K562 (cell line): ENCODE results near the gene SCFD2.

Source experiments
- CHD2 ChIP-seq: IDR thresholded peaks from 2 replicates; pipeline ENCODE4 v1.6.1; 2011; ENCODE audit warnings: low read depth, low read length
- GATA2 ChIP-seq: sonication (generic); formaldehyde crosslinking; IDR thresholded peaks from 2 replicates; pipeline ENCODE4 v1.4.0; 2020; ENCODE audit warnings: mild to moderate bottlenecking, missing genetic modification reagents
- POLR2A ChIP-seq: fragments of 450-650 bp; conservative IDR thresholded peaks from 2 replicates; pipeline ENCODE4 v1.6.1; 2016
- POLR2AphosphoS5 ChIP-seq: IDR thresholded peaks from 2 replicates; pipeline ENCODE4 v1.6.1; 2011; ENCODE audit warnings: mild to moderate bottlenecking, low read depth, low read length, moderate library complexity; ENCODE audit not compliant: control insufficient read depth, insufficient read depth
- RAD21 ChIP-seq, 2 experiments: fragments of 250-450 bp in 1 of 2; fragments of 450-650 bp in 1 of 2; sonication (Bioruptor Pico) in 1 of 2; formaldehyde crosslinking in 1 of 2; IDR thresholded peaks in 1 of 2; conservative IDR thresholded peaks in 1 of 2; 2 replicates each; pipeline versions ENCODE4 v1.4.0 to v1.8.0; 2020 to 2022; ENCODE audit warnings: mild to moderate bottlenecking in 2 of 2, moderate library complexity in 1 of 2
- TBL1XR1 ChIP-seq, 2 experiments: IDR thresholded peaks; 2 replicates each; pipeline ENCODE4 v1.6.1; 2012; ENCODE audit warnings: improper control_type of control experiment in 2 of 2, low read length in 2 of 2, mild to moderate bottlenecking in 1 of 2
- TCF7 ChIP-seq: sonication (generic); IDR thresholded peaks from 2 replicates; pipeline ENCODE4 v1.6.1; 2016; ENCODE audit warnings: antibody characterized with exemption, borderline replicate concordance
- TFAM ChIP-seq: fragments of 250-450 bp; sonication (Bioruptor Pico); conservative IDR thresholded peaks from 2 replicates; pipeline ENCODE4 v1.5.0; 2021; ENCODE audit warnings: mild to moderate bottlenecking, moderate library complexity
- TF ChIP-seq, protein P1 (sequence below), 3 experiments: IDR thresholded peaks in 2 of 3; conservative IDR thresholded peaks in 1 of 3; 2 replicates each; pipeline ENCODE4 v1.5.1; 2011 to 2012; ENCODE audit warnings: low read length in 3 of 3, mild to moderate bottlenecking in 3 of 3, control low read depth in 2 of 3, improper control_type of control experiment in 1 of 3, inconsistent platforms in 1 of 3, low read depth in 1 of 3, mixed read lengths in 1 of 3, moderate library complexity in 1 of 3; ENCODE audit not compliant: insufficient read depth in 2 of 3

DNA sequence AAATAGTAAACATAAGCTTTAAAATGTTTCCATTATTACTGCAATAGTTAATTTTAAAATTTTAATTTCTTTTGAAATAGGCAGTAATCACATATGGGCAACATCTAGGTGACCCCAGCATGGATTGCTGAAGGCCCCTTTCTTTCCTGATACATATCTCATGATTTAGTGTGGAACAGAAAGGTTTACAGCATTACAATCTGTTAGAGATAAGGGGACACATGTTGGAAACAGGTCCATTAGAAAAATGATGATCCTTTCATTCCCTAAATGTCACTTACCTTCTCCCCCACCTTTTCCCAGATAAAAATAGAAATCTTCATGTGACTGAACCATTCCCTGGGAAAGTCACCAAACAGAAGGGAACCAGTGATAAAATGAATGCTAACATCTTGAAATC is 413.3 kb downstream of the SCFD2 start:
- no peak for TF ChIP-seq CHD2
- TF ChIP-seq GATA2 (CRISPR knock-in tag) = no peak
- TF ChIP-seq, protein P1, sequence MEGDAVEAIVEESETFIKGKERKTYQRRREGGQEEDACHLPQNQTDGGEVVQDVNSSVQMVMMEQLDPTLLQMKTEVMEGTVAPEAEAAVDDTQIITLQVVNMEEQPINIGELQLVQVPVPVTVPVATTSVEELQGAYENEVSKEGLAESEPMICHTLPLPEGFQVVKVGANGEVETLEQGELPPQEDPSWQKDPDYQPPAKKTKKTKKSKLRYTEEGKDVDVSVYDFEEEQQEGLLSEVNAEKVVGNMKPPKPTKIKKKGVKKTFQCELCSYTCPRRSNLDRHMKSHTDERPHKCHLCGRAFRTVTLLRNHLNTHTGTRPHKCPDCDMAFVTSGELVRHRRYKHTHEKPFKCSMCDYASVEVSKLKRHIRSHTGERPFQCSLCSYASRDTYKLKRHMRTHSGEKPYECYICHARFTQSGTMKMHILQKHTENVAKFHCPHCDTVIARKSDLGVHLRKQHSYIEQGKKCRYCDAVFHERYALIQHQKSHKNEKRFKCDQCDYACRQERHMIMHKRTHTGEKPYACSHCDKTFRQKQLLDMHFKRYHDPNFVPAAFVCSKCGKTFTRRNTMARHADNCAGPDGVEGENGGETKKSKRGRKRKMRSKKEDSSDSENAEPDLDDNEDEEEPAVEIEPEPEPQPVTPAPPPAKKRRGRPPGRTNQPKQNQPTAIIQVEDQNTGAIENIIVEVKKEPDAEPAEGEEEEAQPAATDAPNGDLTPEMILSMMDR (IDR thresholded peaks at IDR 0.05 in 2 of 3, conservative IDR thresholded peaks at IDR 0.05 in 1 of 3; ENCODE audit: insufficient read depth in 2 of 3, low read depth in 1 of 3, low read length in 3 of 3) = no peak
- no peak for TF ChIP-seq POLR2A
- no peak for TF ChIP-seq TFAM (CRISPR knock-in tag)
- no peak for TF ChIP-seq RAD21 (CRISPR knock-in tag; conservative IDR thresholded peaks at IDR 0.05 in 1 of 2, IDR thresholded peaks at IDR 0.05 in 1 of 2)
- TF ChIP-seq POLR2AphosphoS5 = no peak
- TF ChIP-seq TBL1XR1 (IDR thresholded peaks at IDR 0.05; ENCODE audit: low read length in 2 of 2) = no peak
- TF ChIP-seq TCF7 = no peak
